HCT116 (cell line): ENCODE measurements around the gene FKBP10. TPM values are rescaled to one million over a fixed set of nuclear protein-coding genes. Genes with fewer than 3 reads are reported as not detected.

Experiments
- ATAC-seq: fragments of 200-7000 bp; cut with Tn5 transposase; 2 replicates; pipeline ENCODE4 v1.9.1; 2020; ENCODE audit warnings: mild to moderate bottlenecking, moderate library complexity
- BruUV-seq: library from RNA; stranded (reverse); fragments of 400-500 nt; replicated peaks from 2 replicates; lab custom pipeline; 2021; lab: Mats Ljungman, UMichigan
- CTCF ChIA-PET: fragments of 300-600 bp; sonication (Branson Sonifier 250); formaldehyde crosslinking; loops from one replicate; lab custom pipeline; 2021; ENCODE audit warnings: antibody characterized with exemption; lab: Charles Lee
- POLR2A ChIA-PET: fragments of 300-600, 350-600 bp; sonication (Branson Sonifier 250); formaldehyde crosslinking; loops from one replicate; lab custom pipeline; 2021; ENCODE audit warnings: antibody characterized with exemption; lab: Charles Lee
- RAD21 ChIA-PET, 2 experiments: fragments of 300-600 bp; sonication (Branson Sonifier 250); formaldehyde crosslinking; loops; one replicate each; lab custom pipeline; 2023; ENCODE audit warnings: low total read pairs in 2 of 2; ENCODE audit not compliant: uncharacterized antibody in 2 of 2, unreplicated experiment in 2 of 2, low non-redundant PET in 1 of 2; lab: Charles Lee
- DNase-seq: peaks from one replicate; pipeline ENCODE4 v3.0.0-alpha.2; 2010; ENCODE audit warnings: low read depth, low spot score
- H2AFZ ChIP-seq: fragments of 200-600 bp; shearing (Covaris generic), sonication (generic); 2 replicates; pipeline ENCODE4 v1.6.1; 2017; ENCODE audit warnings: low read depth, mixed run types, mixed read lengths, antibody characterized with exemption, low read length; ENCODE audit not compliant: poor library complexity, severe bottlenecking
- H3K27ac ChIP-seq: 2 replicates; pipeline ENCODE4 v1.5.1; 2012; ENCODE audit warnings: low read depth, low read length
- H3K27me3 ChIP-seq: fragments of 200-600 bp; sonication (generic); 2 replicates; pipeline ENCODE4 v1.6.1; 2016; ENCODE audit warnings: mixed run types, low read length, mixed read lengths; ENCODE audit not compliant: insufficient read depth
- H3K36me3 ChIP-seq, 2 experiments: fragments of 200-500 bp in 1 of 2; fragments of 200-600 bp in 1 of 2; sonication (Bioruptor generic) in 1 of 2; sonication (generic) in 1 of 2; 2 replicates each; pipeline versions ENCODE4 v1.5.1 to v1.6.1; 2014 to 2016; ENCODE audit warnings: low read length in 2 of 2, inconsistent platforms in 1 of 2, mixed read lengths in 1 of 2, mixed run types in 1 of 2; ENCODE audit not compliant: insufficient read depth in 2 of 2, control insufficient read depth in 1 of 2
- H3K4me1 ChIP-seq, 2 experiments: fragments of 200-600 bp in 1 of 2; sonication (generic) in 1 of 2; 2 replicates each; pipeline versions ENCODE4 v1.5.1 to v1.6.1; 2012 to 2017; ENCODE audit warnings: low read length in 2 of 2, inconsistent platforms in 1 of 2, mild to moderate bottlenecking in 1 of 2, mixed read lengths in 1 of 2, mixed run types in 1 of 2, moderate library complexity in 1 of 2; ENCODE audit not compliant: insufficient read depth in 2 of 2, control insufficient read depth in 1 of 2
- H3K4me2 ChIP-seq: fragments of 200-600 bp; sonication (generic); 2 replicates; pipeline ENCODE4 v1.6.1; 2017; ENCODE audit warnings: mixed run types, low read length, mixed read lengths
- H3K4me3 ChIP-seq, 2 experiments: fragments of 200-600 bp in 1 of 2; sonication (generic) in 1 of 2; replicated peaks in 1 of 2; 2 replicates each; pipeline ENCODE4 v1.5.1; 2011 to 2016; ENCODE audit warnings: low read length in 2 of 2, control low read depth in 1 of 2, low read depth in 1 of 2, mild to moderate bottlenecking in 1 of 2, mixed read lengths in 1 of 2, mixed run types in 1 of 2
- H3K79me2 ChIP-seq: fragments of 200-600 bp; sonication (generic); 2 replicates; pipeline ENCODE4 v1.6.1; 2017; ENCODE audit warnings: mild to moderate bottlenecking, mixed run types, low read length, moderate library complexity, mixed read lengths; ENCODE audit not compliant: insufficient read depth
- H3K9ac ChIP-seq: fragments of 200-600 bp; sonication (generic); 2 replicates; pipeline ENCODE4 v1.6.1; 2016; ENCODE audit warnings: low read length, mixed read lengths
- H3K9me2 ChIP-seq: fragments of 200-600 bp; sonication (generic), shearing (Covaris generic); 2 replicates; pipeline ENCODE4 v1.6.1; 2017; ENCODE audit warnings: mixed run types, mild to moderate bottlenecking, moderate library complexity; ENCODE audit not compliant: insufficient read depth
- H3K9me3 ChIP-seq, 2 experiments: fragments of 200-500 bp in 1 of 2; fragments of 200-600 bp in 1 of 2; sonication (Bioruptor generic) in 1 of 2; sonication (generic) in 1 of 2; 2 replicates each; pipeline ENCODE4 v1.6.1; 2014 to 2017; ENCODE audit warnings: low read length in 2 of 2, mixed read lengths in 2 of 2, inconsistent platforms in 1 of 2, low read depth in 1 of 2, mild to moderate bottlenecking in 1 of 2, mixed run types in 1 of 2, moderate library complexity in 1 of 2; ENCODE audit not compliant: control insufficient read depth in 1 of 2, insufficient read depth in 1 of 2
- H4K20me1 ChIP-seq: fragments of 200-600 bp; sonication (generic), shearing (Covaris generic); 2 replicates; pipeline ENCODE4 v1.6.1; 2017; ENCODE audit warnings: mixed run types, mild to moderate bottlenecking, moderate library complexity; ENCODE audit not compliant: insufficient read depth
- FOSL1 ChIP-seq: IDR thresholded peaks from 2 replicates; pipeline ENCODE4 v1.6.1; 2012; ENCODE audit warnings: low read depth
- MAX ChIP-seq: IDR thresholded peaks from 2 replicates; pipeline ENCODE4 v1.6.1; 2012
- REST ChIP-seq: IDR thresholded peaks from 2 replicates; pipeline ENCODE4 v1.6.1; 2012; ENCODE audit warnings: low read depth
- SIN3A ChIP-seq: IDR thresholded peaks from 2 replicates; pipeline ENCODE4 v1.6.1; 2012; ENCODE audit warnings: low read depth
- YY1 ChIP-seq: IDR thresholded peaks from 2 replicates; pipeline ENCODE4 v1.6.1; 2011; ENCODE audit warnings: low read length, low read depth, moderate library complexity, mild to moderate bottlenecking; ENCODE audit not compliant: insufficient replicate concordance; ENCODE audit errors: extremely low read depth
- intact Hi-C: fragments of 100-400 bp; cut with micrococcal nuclease; formaldehyde crosslinking; loops from 2 replicates; pipeline ENCODE4 v1.10.0; 2022
- total RNA-seq: library from RNA; stranded (reverse); gene quantifications from one replicate; pipeline ENCODE4 v1.2.1, GENCODE V29; 2021; ENCODE audit not compliant: unreplicated experiment
- TF ChIP-seq, protein P1 (sequence below): IDR thresholded peaks from 2 replicates; pipeline ENCODE4 v1.6.1; 2012

The FKBP10 gene
- total RNA-seq, 1 experiment from 2014 or later: 78.5 TPM

DNA sequence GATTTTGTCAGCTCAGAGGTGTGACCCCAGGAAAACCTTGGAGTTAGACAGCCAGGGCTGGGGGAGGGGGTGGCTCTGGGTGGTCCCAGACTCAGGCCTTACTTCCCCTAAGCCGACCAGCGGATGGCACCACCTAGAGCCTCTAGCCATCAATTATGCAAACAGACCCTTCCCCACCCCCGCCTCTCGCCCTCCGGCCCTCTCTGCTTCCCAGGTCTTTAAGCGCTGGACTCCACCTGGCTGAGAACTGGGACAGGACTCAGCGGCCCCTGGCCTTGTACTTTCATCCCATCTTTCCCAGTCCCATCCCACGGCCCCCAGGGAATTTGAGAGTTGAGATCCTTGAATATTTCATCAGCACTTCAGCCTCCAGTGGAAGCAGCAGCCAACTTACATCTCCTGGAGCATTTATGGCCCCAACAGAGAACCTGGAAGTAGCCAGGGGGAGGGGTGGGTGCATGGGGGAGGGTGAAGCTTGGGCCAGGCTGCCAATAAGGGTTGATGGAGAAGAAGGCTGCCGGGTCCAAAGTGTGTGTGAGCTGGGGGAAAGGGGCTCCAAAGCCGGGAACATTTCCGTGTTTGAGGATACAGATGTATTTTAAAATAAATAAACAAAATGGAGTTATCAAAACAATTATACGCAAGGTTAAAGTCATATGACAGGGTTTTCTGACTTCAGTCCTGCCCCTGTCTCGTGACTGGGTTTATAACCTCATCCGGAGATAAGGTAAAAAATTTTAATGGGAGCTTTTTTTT lies 18.8 kb upstream of the FKBP10 start:
- Histone ChIP-seq H3K4me2 (peak overlapping the region; percentile 90), H2AFZ (no peak overlapping the region), H3K4me3 (peak overlapping the region; percentile 41 to 56), H4K20me1 (no peaks in the 10 kb centered on the region), H3K9ac (peak overlapping the region; percentile 73), H3K9me2 (no peaks in the 10 kb centered on the region), H3K9me3 (no peaks in the 10 kb centered on the region), H3K27ac (peak overlapping the region; percentile 93), H3K79me2 (no peaks in the 10 kb centered on the region), H3K4me1 (peaks cover 44 to 64% of the 10 kb centered on the region in 2 experiments), H3K27me3 (no peaks in the 10 kb centered on the region), H3K36me3 (no peaks in the 10 kb centered on the region)
- TF ChIP-seq YY1 (no peak), REST (no peak), MAX (no peak), SIN3A (no peak), FOSL1 (no peak)
- TF ChIP-seq, protein P1, sequence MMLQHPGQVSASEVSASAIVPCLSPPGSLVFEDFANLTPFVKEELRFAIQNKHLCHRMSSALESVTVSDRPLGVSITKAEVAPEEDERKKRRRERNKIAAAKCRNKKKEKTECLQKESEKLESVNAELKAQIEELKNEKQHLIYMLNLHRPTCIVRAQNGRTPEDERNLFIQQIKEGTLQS: no peak
- BruUV-seq: no TSS peak
- DNase-seq: no peak
- ChIA-PET RAD21 (no interaction called here), POLR2A (interaction anchor here (1.3 to 3.7 kb wide), 4 partner anchors 7 to 172 kb away, joined by 4 to 33 read pairs (median 12); partner anchors contain the start of genes CNP, EIF1 and JUP), CTCF (interaction anchor here (1.7 kb wide), 1 partner anchor 8 kb away, joined by 9 read pairs; the partner anchor contains the start of gene JUP)
- peak; percentile 5 for ATAC-seq
- intact Hi-C loops: no loop called here
